ENCODE results near the gene MROH7.
A peak's percentile ranks its signal among the peaks of the same experiment; 100 is the strongest.
"Not testable (repeated sequence)": the region's sequence is repeated elsewhere in the genome, so short reads cannot be mapped to it uniquely, and the experiment has no call there.

Gene MROH7

GRCh38 chr1:54624466-54625464 is 16.8 kb upstream of the MROH7 start:
- TF ChIP-seq ZNF830 (tag by site-specific recombination; IDR thresholded peaks at IDR 0.05; ENCODE audit: low read depth) (no peak), GFI1B (tag by site-specific recombination; IDR thresholded peaks at IDR 0.05) (no peak), BCL11A (tag by site-specific recombination; IDR thresholded peaks at IDR 0.05; ENCODE audit: low read depth) (no peak)
- H3K9me3 ChIP-seq (ENCODE audit: control insufficient read depth, insufficient read depth, low read depth, low read length), result no peaks in the 10 kb centered on the region
- CTCF ChIA-PET, result no interaction called here
- no peak overlapping the region for H3K4me3 ChIP-seq (ENCODE audit: low read depth, low read length)
- H3K27ac ChIP-seq (ENCODE audit: extremely low read depth, low read depth, low read length), result no peak overlapping the region
- no peaks in the 10 kb centered on the region for H3K36me3 ChIP-seq (ENCODE audit: control insufficient read depth in 2 of 2, insufficient read depth in 1 of 2, low read length in 2 of 2)
- no peaks in the 10 kb centered on the region for H3K4me1 ChIP-seq (ENCODE audit: control insufficient read depth, insufficient read depth, low read length)
- POLR2A ChIA-PET, result no interaction called here

GRCh38 chr1:54627196-54627595 is 14.4 kb upstream of the MROH7 start:
- TF ChIP-seq ZNF626 (tag by site-specific recombination; IDR thresholded peaks at IDR 0.05) (no peak), ZNF404 (tag by site-specific recombination; IDR thresholded peaks at IDR 0.05) (no peak)
- H3K27ac ChIP-seq (ENCODE audit: extremely low read depth, low read depth, low read length), result no peak overlapping the region
- no peaks in the 10 kb centered on the region for H3K9me3 ChIP-seq (ENCODE audit: control insufficient read depth, insufficient read depth, low read depth, low read length)
- H3K4me3 ChIP-seq (ENCODE audit: low read depth, low read length), result no peak overlapping the region
- H3K36me3 ChIP-seq (ENCODE audit: control insufficient read depth in 2 of 2, insufficient read depth in 1 of 2, low read length in 2 of 2), result no peaks in the 10 kb centered on the region
- POLR2A ChIA-PET, result no interaction called here
- CTCF ChIA-PET, result interaction anchor here (0.6 kb wide), 1 partner anchor 1454 kb away, joined by 3 read pairs; no protein-coding TSS in a partner anchor
- no peaks in the 10 kb centered on the region for H3K4me1 ChIP-seq (ENCODE audit: control insufficient read depth, insufficient read depth, low read length)

- H3K9me3 ChIP-seq (ENCODE audit: control insufficient read depth, insufficient read depth, low read depth, low read length); H3K27ac ChIP-seq (ENCODE audit: extremely low read depth, low read depth, low read length); POLR2A ChIA-PET; CTCF ChIA-PET; H3K4me1 ChIP-seq (ENCODE audit: control insufficient read depth, insufficient read depth, low read length); H3K36me3 ChIP-seq (ENCODE audit: control insufficient read depth in 2 of 2, insufficient read depth in 1 of 2, low read length in 2 of 2); H3K4me3 ChIP-seq (ENCODE audit: low read depth, low read length): not testable (repeated sequence)
These were observed 5.8 kb upstream of the MROH7 start for GRCh38 chr1:54635804-54636203.

- H3K27ac ChIP-seq (ENCODE audit: extremely low read depth, low read depth, low read length); H3K4me1 ChIP-seq (ENCODE audit: control insufficient read depth, insufficient read depth, low read length); H3K4me3 ChIP-seq (ENCODE audit: low read depth, low read length); H3K9me3 ChIP-seq (ENCODE audit: control insufficient read depth, insufficient read depth, low read depth, low read length); POLR2A ChIA-PET; CTCF ChIA-PET; H3K36me3 ChIP-seq (ENCODE audit: control insufficient read depth in 2 of 2, insufficient read depth in 1 of 2, low read length in 2 of 2): not testable (repeated sequence)
These were observed 4.8 kb upstream of the MROH7 start for GRCh38 chr1:54636461-54637446.

GRCh38 chr1:54640361-54640760 is 1.2 kb upstream of the MROH7 start:
- H3K9me3 ChIP-seq (ENCODE audit: control insufficient read depth, insufficient read depth, low read depth, low read length), result no peaks in the 10 kb centered on the region
- H3K36me3 ChIP-seq (ENCODE audit: control insufficient read depth in 2 of 2, insufficient read depth in 1 of 2, low read length in 2 of 2), result no peaks in the 10 kb centered on the region
- ChIA-PET POLR2A (no interaction called here), CTCF (no interaction called here)
- H3K4me3 ChIP-seq (ENCODE audit: low read depth, low read length), result no peak overlapping the region
- H3K27ac ChIP-seq (ENCODE audit: extremely low read depth, low read depth, low read length), result no peak overlapping the region
- no peak for TF ChIP-seq ZIC2 (tag by site-specific recombination; IDR thresholded peaks at IDR 0.05)
- 0 out of 2 replicates have a peak, but pooled peaks have one; percentile 42 for TF ChIP-seq ZNF121 (tag by site-specific recombination; IDR thresholded peaks at IDR 0.05)
- no peaks in the 10 kb centered on the region for H3K4me1 ChIP-seq (ENCODE audit: control insufficient read depth, insufficient read depth, low read length)

GRCh38 chr1:54643736-54644135 is 2.1 kb downstream of the MROH7 start:
- no peaks in the 10 kb centered on the region for H3K4me1 ChIP-seq (ENCODE audit: control insufficient read depth, insufficient read depth, low read length)
- H3K9me3 ChIP-seq (ENCODE audit: control insufficient read depth, insufficient read depth, low read depth, low read length), result no peaks in the 10 kb centered on the region
- H3K36me3 ChIP-seq (ENCODE audit: control insufficient read depth in 2 of 2, insufficient read depth in 1 of 2, low read length in 2 of 2), result no peaks in the 10 kb centered on the region
- no peak overlapping the region for H3K4me3 ChIP-seq (ENCODE audit: low read depth, low read length)
- no peak overlapping the region for H3K27ac ChIP-seq (ENCODE audit: extremely low read depth, low read depth, low read length)
- POLR2A ChIA-PET, result no interaction called here
- TF ChIP-seq YY1 (tag by site-specific recombination; IDR thresholded peaks at IDR 0.05) (no peak), TRIM28 (IDR thresholded peaks at IDR 0.05; ENCODE audit: borderline replicate concordance, low read length) (peak; percentile 93), ZNF558 (tag by site-specific recombination; IDR thresholded peaks at IDR 0.05) (peak; percentile 72), ZNF280D (tag by site-specific recombination; IDR thresholded peaks at IDR 0.05) (0 out of 2 replicates have a peak, but pooled peaks have one; percentile 37), ZNF510 (tag by site-specific recombination; IDR thresholded peaks at IDR 0.05; ENCODE audit: insufficient replicate concordance) (peak; percentile 12), ZNF626 (tag by site-specific recombination; IDR thresholded peaks at IDR 0.05) (0 out of 2 replicates have a peak, but pooled peaks have one; percentile 68), ZNF2 (tag by site-specific recombination; IDR thresholded peaks at IDR 0.05) (no peak), SETDB1 (IDR thresholded peaks at IDR 0.05; ENCODE audit: insufficient read length, low read length) (peak; percentile 94), ZNF114 (tag by site-specific recombination; IDR thresholded peaks at IDR 0.05) (no peak)
- CTCF ChIA-PET, result no interaction called here
